Activated CD4-positive, CD25-positive, alpha-beta regulatory T cell treated with anti-CD3 and anti-CD28 coated beads, Interleukin-2, amount 50 U/mL, for 24 hours (primary cell): ENCODE data around the gene PTTG1IP2.

Source experiments
- ATAC-seq, 2 donors: fragments of 150-1000 bp; cut with Tn5 transposase; one replicate each; pipeline ENCODE4 v1.10.0; 2021; ENCODE audit warnings: mild to moderate bottlenecking in 1 of 2, moderate library complexity in 1 of 2

PTTG1IP2 gene

DNA sequence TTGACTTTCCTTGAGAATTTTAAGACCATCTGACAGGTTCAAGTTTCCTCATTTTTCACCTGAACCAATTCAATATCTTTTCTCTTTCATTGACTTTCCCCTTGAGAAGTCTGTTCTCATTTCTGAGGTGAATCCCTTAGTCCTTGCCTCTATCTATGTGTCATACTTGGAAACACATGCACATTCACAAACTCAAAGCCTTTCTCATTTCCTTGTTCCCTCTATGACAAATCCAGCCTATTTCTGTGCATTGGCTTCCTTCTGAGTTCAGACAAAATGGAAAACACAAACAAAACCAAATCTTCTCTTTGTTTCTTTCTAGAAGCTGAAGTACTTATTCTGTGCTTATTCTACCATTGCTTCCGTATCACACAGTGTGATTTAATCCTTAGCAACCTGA lies 13.8 kb downstream of the PTTG1IP2 start:
- ATAC-seq: no peak

DNA sequence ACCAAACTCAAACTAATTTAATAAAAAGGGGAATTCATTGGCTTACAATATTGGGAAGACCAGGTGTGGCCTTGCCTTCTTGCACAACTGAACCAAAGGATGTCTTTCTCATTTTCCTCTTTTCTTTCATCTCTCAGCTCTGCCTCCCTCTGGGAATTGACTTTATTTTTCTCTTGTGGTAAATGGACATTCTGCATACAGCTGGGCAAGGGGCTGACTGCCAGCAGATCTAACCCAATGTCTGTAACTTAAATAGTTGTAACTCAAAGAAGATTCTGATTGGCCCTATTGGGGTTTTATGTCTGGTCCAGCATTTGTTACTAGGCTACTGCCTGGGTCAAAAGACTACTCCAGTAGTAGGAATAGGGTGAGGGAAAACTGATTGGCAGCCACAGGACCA lies 15.3 kb downstream of the PTTG1IP2 start:
- no peak for ATAC-seq

DNA sequence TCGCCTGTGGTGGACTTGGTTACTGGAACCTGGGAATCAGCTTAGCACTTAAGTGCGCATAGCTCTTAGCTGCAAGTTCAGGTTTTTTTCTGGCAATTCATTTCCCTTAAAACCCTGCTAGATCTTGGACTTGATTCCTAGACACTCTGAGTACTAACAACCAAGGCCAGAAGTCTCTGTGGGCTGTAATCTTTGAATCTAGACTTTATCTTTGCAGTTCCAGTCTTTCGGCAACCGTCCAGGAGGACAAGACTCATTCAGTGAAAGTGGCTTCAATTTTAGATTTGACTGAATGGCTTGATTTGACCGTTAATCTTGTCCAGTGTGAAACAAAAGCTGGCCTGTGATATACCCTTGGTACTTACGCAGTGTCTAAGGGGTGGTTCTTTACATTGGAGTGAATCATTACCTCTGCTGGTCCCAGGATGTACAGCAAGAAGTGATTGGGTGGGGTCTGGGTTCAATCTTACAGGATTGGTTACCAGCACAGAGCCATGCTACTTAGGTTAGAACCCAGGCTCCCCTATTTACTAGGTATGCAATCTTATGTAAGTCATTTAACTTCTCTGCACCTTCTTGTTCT lies 16.4 kb downstream of the PTTG1IP2 start:
- no peak for ATAC-seq

DNA sequence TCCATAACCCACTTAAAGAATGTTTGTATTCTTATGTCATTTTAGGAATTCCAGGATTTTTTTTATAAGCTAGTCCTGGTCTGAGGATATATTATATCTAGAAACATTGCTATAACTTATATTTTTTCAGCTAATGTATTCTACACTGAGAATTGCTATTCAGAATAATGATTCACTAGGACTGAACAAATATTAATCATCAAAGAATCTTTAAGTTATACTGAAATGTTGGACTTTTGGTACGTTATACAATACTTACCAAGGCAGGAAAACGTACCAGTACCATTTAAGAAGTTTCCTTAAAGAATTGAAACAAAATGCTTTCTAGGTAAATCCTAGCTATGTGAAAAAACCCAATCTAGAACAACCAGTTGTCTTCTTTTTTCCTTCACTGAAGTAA lies 18.4 kb downstream of the PTTG1IP2 start:
- no peak for ATAC-seq

DNA sequence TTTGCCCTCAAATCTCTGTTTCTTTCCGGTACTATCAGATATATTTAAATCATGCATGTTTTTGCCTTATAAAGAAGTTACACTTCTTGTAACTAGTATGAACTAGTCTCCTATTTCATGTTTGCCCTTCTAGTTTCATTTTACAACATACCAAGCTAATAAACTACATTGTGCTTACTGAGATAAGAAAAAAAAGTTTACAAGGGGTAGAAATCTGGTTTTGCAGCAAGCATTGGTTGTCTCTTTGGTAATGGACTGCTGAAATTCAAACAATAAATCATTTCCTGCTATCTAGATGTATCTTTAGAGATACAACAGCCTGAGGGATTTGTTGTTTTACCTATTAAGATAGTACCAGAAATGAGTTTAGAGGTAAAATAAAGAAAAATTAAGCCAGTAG lies 18.8 kb downstream of the PTTG1IP2 start:
- ATAC-seq: no peak

DNA sequence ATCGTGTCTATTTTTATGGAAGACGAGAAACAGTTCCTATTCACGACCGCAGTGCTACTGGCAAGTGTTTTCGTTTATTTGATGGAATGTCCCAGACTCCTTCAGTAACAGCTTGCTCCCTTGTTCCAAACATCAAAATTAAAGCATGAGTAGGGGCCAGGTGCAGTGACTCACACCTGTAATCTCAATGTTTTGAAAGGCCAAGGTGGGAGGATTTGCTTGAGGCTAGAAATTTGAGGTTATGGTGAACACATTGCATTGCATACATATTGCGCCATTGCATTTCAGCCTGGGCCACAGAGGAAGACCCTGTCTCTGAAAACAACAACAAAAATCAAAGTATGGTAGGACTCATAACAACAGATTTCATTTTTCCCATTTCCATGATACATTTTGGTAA lies 22.8 kb downstream of the PTTG1IP2 start:
- ATAC-seq: no peak

DNA sequence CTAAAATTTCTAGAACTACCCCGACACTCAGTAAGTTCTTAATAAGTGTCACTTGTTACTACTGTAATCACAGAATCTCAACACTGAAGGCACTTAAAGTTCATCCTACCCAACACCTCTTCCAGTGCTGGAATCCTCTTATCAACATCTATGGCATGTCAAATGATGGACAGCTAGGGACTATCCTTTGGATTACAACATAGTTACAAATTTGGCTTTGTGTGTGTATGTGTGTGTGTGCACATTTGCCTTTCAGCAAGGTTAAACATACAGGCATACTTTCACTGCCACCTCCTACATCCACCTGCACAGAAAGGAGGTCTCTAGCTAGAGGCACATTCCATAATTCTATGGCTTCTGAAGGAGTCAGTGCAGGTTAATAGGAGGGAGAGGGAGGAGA lies 25.8 kb downstream of the PTTG1IP2 start:
- ATAC-seq: no peak

DNA sequence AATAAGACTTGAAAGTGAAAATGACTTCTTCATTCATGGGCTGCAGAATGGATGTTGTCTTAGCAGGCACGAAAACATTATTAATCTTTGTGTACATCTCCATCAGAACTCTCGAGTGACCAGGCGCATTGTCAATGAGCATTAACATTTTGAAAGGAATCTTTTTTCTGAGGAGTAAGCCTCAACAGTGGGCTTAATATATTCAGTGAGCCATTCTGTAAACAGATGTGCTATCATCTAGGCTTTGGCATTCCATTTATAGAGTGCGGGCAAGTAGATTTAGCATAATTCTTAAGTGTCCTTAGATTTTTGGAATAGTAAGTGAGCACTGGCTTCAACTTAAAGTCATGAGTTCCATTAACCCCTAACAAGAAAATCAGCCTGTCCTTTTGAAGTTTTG lies 33.1 kb downstream of the PTTG1IP2 start:
- ATAC-seq: no peak

DNA sequence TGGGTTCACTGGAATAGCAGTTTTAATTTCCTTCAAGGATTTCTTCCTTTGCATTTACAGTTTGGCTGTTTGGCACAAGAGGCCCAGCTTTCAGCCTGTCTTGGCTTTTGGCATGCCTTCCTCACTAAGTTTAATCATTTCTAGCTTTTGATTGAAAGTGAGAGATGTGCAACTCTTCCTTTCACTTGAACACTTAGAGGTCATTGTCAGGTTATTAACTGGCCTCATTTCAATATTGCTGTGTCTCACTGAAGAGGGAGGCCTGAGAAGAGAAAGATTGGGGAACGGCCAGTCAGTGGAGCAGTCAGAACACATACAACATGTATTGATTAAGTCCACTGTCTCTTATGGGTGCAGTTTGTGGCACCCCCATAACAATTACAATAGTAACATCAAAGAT lies 33.9 kb downstream of the PTTG1IP2 start:
- no peak for ATAC-seq

DNA sequence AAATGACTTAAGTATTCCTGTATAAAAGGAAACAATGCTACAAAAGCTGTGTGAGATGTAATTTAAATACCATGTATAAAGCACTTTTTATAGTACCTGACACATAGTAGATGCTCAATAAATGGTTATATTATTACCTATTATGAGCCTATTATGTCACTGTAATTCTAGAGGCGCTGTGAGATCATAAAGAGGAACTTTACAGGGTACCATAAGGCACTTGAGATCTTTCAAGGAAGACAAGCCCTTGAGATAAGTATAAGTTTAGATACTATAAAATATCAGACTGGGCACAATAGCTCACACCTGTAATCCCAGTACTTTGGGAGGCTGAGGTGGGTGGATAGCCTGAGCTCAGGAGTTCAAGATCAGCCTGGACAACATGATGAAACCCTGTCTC lies 38.3 kb downstream of the PTTG1IP2 start:
- no peak for ATAC-seq

DNA sequence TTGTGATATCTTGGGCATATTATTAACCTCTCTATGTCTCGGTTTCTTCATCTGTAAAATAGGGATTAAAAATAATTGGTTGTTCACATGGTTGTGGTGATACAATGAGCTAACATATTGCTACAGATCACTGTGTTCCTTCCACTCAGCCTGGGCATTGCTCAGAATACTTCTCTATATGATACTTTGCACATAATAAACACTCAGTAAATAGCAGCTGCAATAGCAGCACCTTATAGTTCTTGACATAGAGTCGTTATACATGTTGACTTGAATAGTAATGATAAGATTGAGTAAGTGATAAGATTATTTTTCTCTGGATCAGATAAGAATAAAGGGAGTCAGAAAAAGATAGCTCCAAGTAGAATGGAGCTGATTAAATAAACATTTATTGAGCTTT lies 42.3 kb downstream of the PTTG1IP2 start:
- ATAC-seq: no peak

DNA sequence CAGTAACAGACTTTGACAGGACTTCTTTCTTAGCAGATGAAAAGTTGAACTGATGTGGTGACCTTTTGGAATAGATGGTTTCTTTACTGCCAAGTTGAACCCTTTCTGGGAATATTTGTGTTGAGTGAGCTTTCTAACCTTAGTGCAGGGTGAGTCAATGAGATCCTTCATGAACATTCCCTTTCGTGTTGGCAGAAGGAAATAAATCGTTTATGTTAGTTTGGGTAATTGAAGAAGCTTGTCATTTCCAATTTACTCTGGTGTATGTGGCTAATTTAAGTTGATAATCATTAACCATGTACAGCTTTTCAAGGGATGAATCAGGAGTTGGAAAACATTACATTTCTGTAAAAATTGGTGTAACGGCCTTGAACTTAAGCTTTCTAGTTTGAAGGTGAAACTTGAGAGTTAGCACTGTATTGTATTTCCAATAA lies 43.4 kb downstream of the PTTG1IP2 start:
- ATAC-seq: no peak

DNA sequence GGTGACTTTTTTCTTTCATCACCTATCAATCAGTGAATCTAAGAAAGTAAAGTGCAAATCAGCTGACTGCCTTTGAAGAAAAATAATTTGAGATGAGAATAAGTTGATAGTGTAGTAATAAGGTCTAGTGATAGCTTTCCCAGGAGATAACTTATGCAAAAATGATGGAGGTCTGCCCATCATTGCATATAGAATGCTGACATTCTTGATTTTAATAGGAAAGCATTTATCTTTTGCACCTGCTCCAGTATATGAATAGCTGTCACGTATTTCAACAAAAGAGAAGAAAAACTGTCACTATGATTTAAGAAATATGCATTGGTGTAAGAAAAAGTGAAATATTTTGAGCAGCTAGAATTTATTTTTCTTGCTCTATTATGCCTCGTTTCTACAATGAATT lies 46.8 kb downstream of the PTTG1IP2 start:
- ATAC-seq: no peak

DNA sequence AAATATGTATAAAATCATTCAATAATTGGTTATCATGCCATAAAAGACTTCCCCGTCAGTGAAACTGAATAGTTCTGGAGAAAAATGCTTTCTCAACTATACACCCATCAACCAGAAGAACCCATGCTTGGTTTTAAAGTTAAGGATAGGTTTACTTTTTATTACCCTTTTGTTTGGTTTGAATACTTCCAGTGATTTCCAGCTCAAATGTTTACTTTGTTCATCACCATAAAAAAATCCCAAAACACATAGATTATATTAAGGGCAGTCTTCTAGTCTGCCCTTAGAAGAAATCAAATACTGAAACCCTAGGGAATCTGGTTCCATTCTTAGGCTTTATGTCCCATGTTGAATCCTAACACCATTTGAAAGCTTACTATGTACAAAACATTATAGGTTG lies 49.2 kb downstream of the PTTG1IP2 start:
- ATAC-seq: no peak

DNA sequence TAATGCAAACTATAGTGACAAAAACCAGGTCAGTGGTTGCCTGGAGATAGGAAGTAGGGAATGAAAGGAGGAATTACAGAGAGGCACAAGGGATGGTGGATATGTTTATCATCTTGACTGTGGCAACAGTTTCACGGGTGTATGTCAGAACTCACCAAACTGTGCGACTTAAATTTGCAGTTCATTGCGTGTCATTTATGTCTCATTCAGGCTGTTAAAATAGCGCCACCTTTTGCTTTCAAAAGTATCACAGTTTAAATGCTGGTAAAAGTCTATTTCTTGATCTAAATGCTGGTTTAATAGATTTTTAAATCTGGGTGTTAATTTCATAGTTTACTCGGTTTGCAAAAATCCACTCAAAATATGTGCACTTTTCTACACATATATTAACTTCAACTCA lies 51.0 kb downstream of the PTTG1IP2 start:
- ATAC-seq: no peak

DNA sequence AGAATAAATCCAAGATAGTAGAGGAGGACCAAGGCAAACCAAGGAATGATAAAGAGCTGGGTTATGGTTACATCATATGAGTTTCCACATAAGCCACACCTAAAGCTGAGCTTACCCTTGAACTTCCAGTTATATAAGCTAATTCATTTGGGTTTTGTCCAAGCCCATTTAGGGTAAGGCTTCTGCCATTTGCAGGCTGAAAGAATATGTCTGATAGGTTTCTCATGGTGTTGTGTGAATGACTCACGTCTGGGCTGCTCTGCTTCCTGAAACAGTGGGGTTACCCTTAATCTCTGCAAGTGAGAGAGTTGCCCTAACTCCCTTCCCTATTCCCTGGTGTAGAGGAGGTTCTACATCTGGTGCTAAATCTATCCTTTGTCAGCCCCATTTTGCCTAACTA lies 60.8 kb downstream of the PTTG1IP2 start:
- ATAC-seq: no peak

DNA sequence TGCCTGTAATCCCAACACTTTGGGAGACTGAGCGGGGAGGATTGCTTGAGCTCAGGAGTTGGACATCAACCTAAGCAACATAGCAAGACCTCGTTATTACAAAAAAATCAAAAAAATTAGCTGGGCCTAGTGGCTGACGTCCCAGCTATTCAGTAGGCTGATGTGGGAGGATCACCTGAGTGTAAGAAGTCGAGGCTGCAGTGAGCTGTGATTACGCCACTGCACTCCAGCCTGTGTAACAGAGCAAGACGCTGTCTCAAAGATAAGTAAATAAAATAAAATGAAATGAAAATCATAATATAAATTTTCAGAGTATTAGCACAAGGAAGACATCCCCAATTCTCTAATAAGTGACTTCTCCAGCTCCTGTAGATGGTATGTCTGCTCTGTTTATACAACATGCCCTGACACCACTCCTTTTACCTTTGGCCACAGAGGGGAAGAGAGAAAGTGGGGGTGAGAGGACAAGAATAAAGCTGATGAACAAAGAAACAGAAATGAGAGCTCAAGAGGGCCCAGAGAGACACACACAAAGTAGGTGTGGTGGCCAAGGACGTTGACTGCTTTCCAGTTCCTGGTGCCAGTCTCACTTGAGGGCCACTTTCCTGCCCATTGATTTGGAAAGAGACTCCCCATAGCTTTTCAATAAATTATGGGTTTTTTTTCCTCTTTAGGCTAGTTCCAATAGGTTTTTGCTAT lies 62.9 kb downstream of the PTTG1IP2 start:
- ATAC-seq: no peak

DNA sequence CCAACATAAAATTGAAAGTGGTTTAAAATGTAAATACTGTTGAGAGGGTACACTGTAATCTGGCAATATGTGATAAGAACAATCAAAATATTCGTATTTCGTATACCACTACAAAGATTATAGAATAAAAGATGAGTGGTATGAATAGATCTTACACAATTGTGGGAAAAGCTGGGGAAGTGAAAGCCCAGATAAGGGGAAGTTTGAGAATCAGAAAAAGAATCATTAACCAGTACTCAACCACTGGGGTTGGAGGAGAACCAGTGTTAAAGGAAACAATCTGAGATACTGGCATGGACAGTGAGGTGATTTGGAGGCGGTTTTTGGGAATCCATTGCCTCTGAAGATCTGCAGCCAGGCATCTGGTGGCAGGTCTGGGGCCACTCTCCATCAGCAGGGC lies 67.0 kb downstream of the PTTG1IP2 start:
- no peak for ATAC-seq

DNA sequence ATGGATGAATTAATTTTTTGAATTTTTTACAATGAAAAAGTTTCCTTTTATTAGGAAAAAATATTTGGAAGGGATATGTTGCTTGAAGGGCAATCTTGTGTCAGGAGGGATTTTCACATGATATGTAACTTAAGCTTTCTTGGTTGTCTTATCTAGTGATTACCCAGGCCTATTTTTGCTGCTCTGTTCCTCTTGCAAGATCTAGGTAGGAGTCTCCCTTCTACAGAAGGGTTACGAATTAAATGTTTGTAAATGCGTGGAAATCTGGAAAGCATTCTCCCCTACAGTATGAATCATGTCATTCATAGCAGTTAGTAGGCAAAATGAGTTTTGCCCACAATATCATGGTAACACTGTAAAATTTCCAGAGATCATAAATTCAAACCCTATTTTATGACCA lies 69.0 kb downstream of the PTTG1IP2 start:
- ATAC-seq: no peak

DNA sequence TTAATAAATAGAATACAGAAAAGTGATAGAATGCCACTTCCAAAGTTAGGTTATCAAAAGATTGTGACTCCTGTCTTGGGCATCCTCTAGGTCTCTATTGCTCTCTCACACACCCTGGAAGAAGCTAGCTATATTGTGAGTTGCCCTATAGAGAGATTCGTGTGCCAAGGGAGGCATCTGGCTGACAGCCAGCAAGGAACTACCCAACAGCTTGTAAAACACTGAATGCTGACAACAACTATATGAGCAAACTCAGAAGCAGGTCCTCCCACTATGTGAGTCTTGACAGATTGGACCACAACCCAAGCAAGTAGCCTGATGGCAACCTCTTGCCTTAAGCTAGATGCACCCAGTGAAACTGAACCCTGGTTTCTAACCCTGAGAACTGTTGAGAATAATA lies 71.0 kb downstream of the PTTG1IP2 start:
- no peak for ATAC-seq

DNA sequence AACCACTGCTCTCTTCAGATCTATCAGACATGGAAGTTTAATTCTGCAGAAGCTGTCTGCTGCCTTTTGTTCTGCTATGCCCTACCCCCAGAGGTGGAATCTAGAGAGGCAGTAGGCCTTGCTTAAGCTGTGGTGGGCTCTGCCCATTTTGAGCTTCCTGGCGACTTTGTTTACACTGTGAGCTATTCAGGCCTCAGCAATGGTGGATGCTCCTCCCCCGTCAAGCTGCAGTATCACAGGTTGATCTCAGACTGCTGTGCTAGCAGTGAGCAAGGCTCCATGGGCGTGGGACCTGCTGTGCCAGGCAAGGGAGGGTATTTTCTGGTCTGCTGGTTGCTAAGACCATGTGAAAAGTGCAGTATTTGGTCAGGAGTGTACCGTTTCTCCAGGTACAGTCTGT lies 81.6 kb downstream of the PTTG1IP2 start:
- no peak for ATAC-seq

DNA sequence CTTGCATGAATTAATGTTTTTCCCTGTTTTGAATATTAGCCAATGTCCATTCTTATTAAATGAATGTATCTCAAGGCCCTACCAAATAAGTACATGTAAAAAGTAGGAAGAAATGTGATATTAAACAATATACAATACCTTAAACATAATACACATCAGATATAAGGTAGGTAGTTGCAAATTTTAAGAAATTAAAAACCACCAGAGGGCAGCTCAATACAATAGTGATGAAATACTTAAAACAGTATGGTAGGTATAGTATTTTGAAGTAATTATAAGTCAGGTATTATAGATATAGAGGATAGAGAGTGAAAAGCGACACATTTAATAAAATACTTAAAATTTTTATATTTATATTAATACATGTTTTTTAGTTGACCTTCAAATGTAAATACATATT lies 83.1 kb downstream of the PTTG1IP2 start:
- no peak for ATAC-seq

DNA sequence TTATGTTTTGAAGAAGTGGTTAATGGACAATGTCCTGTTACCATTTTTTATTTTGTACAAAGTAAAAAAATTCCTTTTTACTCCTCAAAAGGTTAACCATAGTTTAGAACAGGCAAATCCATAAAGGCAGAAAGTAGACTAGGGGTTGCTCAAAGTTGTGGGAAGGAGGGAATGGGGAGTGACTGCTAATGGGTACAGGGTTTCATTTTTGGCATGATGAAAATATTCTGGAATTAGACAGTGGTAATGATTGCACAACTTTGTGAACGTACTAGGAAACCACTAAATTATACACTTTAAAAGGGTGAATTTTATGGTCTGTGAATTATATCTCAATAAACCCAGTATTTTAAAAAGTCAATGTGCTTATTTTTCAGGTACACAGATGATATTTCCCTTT lies 91.3 kb downstream of the PTTG1IP2 start:
- no peak for ATAC-seq
